Neural cell (in vitro differentiated cells): Measurements from ENCODE around the gene FUBP1.

Experiments
- CTCF ChIP-seq: fragments of 450-650 bp; IDR thresholded peaks from 2 replicates; pipeline ENCODE4 v1.5.1; 2014; ENCODE audit warnings: antibody characterized with exemption, mild to moderate bottlenecking, moderate library complexity; ENCODE audit not compliant: poor library complexity, severe bottlenecking
- EP300 ChIP-seq: fragments of 450-650 bp; conservative IDR thresholded peaks from 2 replicates; pipeline ENCODE4 v1.6.1; 2014; ENCODE audit warnings: antibody characterized with exemption, mild to moderate bottlenecking, moderate library complexity; ENCODE audit not compliant: poor library complexity, severe bottlenecking
- EZH2 ChIP-seq: fragments of 200-600, 300-800 bp; shearing (Covaris generic), sonication (generic); IDR thresholded peaks from 2 replicates; pipeline ENCODE4 v1.6.1; 2014; ENCODE audit warnings: antibody characterized with exemption, low read length, borderline replicate concordance, mild to moderate bottlenecking; ENCODE audit not compliant: insufficient read depth, poor library complexity, severe bottlenecking
- MXI1 ChIP-seq: fragments of 450-650 bp; conservative IDR thresholded peaks from 2 replicates; pipeline ENCODE4 v1.6.1; 2014; ENCODE audit warnings: antibody characterized with exemption, mild to moderate bottlenecking; ENCODE audit not compliant: poor library complexity, severe bottlenecking
- POLR2AphosphoS5 ChIP-seq: IDR thresholded peaks from 2 replicates; pipeline ENCODE4 v1.6.1; 2012
- RAD21 ChIP-seq: fragments of 450-650 bp; conservative IDR thresholded peaks from 2 replicates; pipeline ENCODE4 v1.6.1; 2014; ENCODE audit warnings: antibody characterized with exemption, mild to moderate bottlenecking, moderate library complexity
- REST ChIP-seq: IDR thresholded peaks from 2 replicates; pipeline ENCODE4 v1.6.1; 2012; ENCODE audit warnings: borderline replicate concordance
- SMC3 ChIP-seq: fragments of 450-650 bp; conservative IDR thresholded peaks from 2 replicates; pipeline ENCODE4 v1.6.1; 2014; ENCODE audit warnings: antibody characterized with exemption, mild to moderate bottlenecking, moderate library complexity; ENCODE audit not compliant: poor library complexity
- TAF1 ChIP-seq: IDR thresholded peaks from 2 replicates; pipeline ENCODE4 v1.6.1; 2012; ENCODE audit warnings: low read depth

GRCh38 chr1:78005755-78006154, 26.9 kb upstream of the FUBP1 start:
- TF ChIP-seq POLR2AphosphoS5 (no peak), CTCF (no peak), REST (no peak), EP300 (no peak), RAD21 (no peak), SMC3 (no peak), EZH2 (no peak), TAF1 (no peak), MXI1 (no peak)
